Pancreas (tissue), 10 donors: Measurements from ENCODE around the gene HOMER3. TPM values are rescaled to one million over a fixed set of nuclear protein-coding genes. Genes with fewer than 3 reads are reported as not detected.

Experiments used
- ATAC-seq, 4 donors: fragments of 200-7000 bp; cut with Tn5 transposase; one replicate each; pipeline versions ENCODE4 v1.8.0 to v1.9.1; 2020; ENCODE audit warnings: mild to moderate bottlenecking in 4 of 4, moderate library complexity in 4 of 4
- DNase-seq, 6 donors: peaks; one replicate each; pipeline ENCODE4 v3.0.0-alpha.2; 2020
- FAIRE-seq: peaks from 2 replicates; lab custom pipeline; 2012; peaks lifted over from hg19 to GRCh38; lab: Jason Lieb, UNC
- H3K27ac ChIP-seq, 4 donors: fragments of 200-600 bp; sonication (generic); 1 replicate in 3 of 4; 2 replicates in 1 of 4; pipeline versions ENCODE4 v1.5.0 to v1.8.0; 2020
- H3K27me3 ChIP-seq, 4 donors: fragments of 200-600 bp; one replicate each; pipeline ENCODE4 v1.8.0; 2021
- H3K36me3 ChIP-seq, 3 donors: fragments of 200-600 bp; sonication (generic) in 1 of 3; one replicate each; pipeline versions ENCODE4 v1.5.0 to v1.8.0; 2020 to 2021
- H3K4me1 ChIP-seq, 3 donors: fragments of 200-600 bp; one replicate each; pipeline ENCODE4 v1.8.0; 2021
- H3K4me3 ChIP-seq, 4 donors: fragments of 200-600 bp; sonication (generic) in 2 of 4; one replicate each; pipeline versions ENCODE4 v1.5.0 to v1.8.0; 2020 to 2021
- H3K9me3 ChIP-seq, 4 donors: fragments of 200-600 bp; one replicate each; pipeline ENCODE4 v1.8.0; 2021
- WGBS, 2 donors: extraction: QIAGEN DNeasy Blood & Tissue Kit; methylation state at CpG; one replicate each; pipeline ENCODE4 v1.1.7; 2013; 5-methylcytosine and 5-hydroxymethylcytosine counted together
- intact Hi-C, 3 donors: fragments of 100-400 bp; cut with DNase I; formaldehyde crosslinking; loops; one replicate each; pipeline versions ENCODE4 v1.11.1 to v1.14.2; 2022
- polyA plus RNA-seq, 2 donors: library from polyadenylated mRNA; stranded (reverse); fragments of 200-250 nt; gene quantifications; one replicate each; pipeline ENCODE4 v1.2.3, GENCODE V29; 2013
- total RNA-seq, 6 donors: library from RNA; stranded (reverse); fragmentation: NEBNext Ultra II Directional in 4 of 6; extraction: Animal tissue kit (Norgen Biotek cat#: 25700) in 4 of 6; gene quantifications; one replicate each; pipeline versions ENCODE4 v1.2.1 to v1.2.4, GENCODE V29; 2021 to 2023
- TF ChIP-seq, protein P1 (sequence below), 4 donors: fragments of 200-600 bp; sonication (generic) in 3 of 4; IDR thresholded peaks; one replicate each; pipeline versions ENCODE4 v1.5.0 to v1.8.0; 2021; ENCODE audit warnings: antibody characterized with exemption in 4 of 4
- donor health status: healthy with polysubstance abuse.
- donor health status: DM: no; HTN: no; CAD: no; lungs with moderate emphysema.
- donor health status: DM: no; HTN: no; CAD: no.
- donor health status: control.
- donor health status: control.
- donor health status: Bipolar disorder and iron deficiency.
- donor health status: DM: yes; HTN: yes; CAD: no.
- donor health status: DM: no; HTN: no; CAD: no.
- donor health status: DM: no; HTN: no; CAD: no.
- donor health status: DM: yes; HTN: yes; CAD: no.

HOMER3 gene
- total RNA-seq (10 to 100 TPM in 1 of 6 donors, 1 to 10 TPM in 5; 3.7 to 15.2 (median 5.3) TPM), polyA plus RNA-seq (10 to 100 TPM; 19.4 to 24.8 TPM)

DNA sequence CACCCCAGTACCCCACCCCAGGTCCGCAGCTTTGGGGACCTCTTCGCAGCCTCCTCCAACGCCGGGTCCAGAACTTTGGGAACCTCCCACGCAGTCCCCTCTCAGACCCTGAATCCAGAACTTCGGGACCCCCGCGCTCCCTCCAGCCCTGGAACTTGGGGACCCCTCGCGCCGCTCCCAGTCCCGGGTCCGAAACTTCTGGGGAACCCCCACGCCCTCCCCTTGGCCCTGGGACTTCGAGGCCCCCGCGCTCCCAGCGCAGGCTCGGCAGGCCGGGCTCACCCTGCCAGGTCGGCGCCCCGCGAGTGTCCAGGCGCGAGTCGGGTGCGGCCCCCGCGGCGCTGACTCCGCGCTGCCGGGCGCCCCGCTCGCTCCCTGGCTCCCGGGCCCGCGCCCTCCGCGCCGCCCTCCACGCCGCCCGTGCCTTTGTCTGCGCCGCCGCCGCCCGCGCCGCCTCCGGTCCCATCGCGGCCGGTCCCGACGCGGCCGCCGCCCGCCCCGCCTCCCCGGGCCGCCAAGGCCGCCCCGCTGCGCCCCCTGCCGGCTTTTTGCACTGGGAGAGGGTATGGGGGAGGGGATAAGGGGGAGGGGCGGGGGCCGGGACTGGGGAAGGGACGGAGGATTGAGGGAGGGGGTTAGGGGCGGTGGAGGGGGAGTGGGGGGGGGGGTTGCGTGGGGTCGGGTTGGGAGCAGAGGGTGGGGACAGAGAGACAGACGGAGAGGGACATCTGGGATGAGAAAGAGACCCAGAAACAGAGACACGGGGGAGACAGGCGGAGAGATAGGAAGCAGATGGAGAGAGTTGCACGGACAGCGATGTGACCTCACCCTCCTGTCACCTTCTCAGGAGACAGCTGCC is at the start of gene HOMER3:
HOMER3 (minus strand) TSS at position 449 of the 859 bp plus-strand sequence. CDS start 2,235 bp downstream, outside the sequence.
- TF ChIP-seq, protein P1, sequence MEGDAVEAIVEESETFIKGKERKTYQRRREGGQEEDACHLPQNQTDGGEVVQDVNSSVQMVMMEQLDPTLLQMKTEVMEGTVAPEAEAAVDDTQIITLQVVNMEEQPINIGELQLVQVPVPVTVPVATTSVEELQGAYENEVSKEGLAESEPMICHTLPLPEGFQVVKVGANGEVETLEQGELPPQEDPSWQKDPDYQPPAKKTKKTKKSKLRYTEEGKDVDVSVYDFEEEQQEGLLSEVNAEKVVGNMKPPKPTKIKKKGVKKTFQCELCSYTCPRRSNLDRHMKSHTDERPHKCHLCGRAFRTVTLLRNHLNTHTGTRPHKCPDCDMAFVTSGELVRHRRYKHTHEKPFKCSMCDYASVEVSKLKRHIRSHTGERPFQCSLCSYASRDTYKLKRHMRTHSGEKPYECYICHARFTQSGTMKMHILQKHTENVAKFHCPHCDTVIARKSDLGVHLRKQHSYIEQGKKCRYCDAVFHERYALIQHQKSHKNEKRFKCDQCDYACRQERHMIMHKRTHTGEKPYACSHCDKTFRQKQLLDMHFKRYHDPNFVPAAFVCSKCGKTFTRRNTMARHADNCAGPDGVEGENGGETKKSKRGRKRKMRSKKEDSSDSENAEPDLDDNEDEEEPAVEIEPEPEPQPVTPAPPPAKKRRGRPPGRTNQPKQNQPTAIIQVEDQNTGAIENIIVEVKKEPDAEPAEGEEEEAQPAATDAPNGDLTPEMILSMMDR (IDR thresholded peaks at IDR 0.05) = no peak
- FAIRE-seq = no peak
- 1 to 2% methylated on average over 49 to 79 of the region's 81 CpGs for WGBS, 2 donors
- Histone ChIP-seq H3K27ac (peak within 1 kb of the TSS in 1 of 4 donors; percentile 33), H3K4me3 (peak within 1 kb of the TSS; percentile 35 to 67 (median 48)), H3K4me1 (no peaks in the 10 kb centered on the region), H3K27me3 (no peaks in the 10 kb centered on the region), H3K9me3 (no peaks in the 10 kb centered on the region), H3K36me3 (no peaks in the 10 kb centered on the region)
- peak; percentile 74 to 99 (median 83) for DNase-seq
- intact Hi-C loops = no loop called here
- ATAC-seq = peak; percentile 88 to 95 (median 91)

DNA sequence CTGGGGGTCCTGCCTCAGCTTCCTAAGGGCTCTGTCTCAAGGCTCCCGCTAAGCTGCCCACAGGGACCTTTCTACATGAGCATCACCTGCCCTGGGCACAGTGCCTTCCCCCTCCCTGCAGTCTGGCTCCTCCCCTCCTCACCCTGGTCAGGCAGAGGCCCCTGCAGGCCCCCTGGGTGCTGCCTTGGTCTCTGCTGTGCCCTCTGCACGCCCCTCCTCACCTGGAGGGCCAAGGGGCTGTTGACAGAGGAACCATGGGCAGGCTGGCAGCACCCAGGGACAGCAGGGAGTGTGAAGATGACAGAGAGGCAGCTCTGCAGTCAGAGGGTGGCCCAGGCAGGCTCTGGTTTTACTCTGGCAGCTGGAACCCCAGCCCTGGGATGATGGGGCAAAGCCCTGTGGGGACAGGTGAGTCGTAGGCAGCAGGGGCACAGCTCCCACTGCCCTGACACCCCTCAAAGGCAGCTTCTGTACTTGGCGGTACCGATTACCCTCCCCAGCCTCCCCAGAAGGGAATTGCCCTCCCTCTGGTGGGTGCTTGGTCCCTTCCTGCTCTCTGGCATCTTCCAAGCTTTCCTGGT is 49.2 kb upstream of the HOMER3 start:
- ATAC-seq (no peak), DNase-seq (no peak), FAIRE-seq (no peak)
- TF ChIP-seq, protein P1 (IDR thresholded peaks at IDR 0.05) = no peak
- Histone ChIP-seq H3K27ac (no peak overlapping the region), H3K9me3 (no peaks in the 10 kb centered on the region), H3K36me3 (peaks cover 0 to 7% (median 0%) of the 10 kb centered on the region in 3 donors), H3K4me1 (no peaks in the 10 kb centered on the region), H3K4me3 (no peak overlapping the region), H3K27me3 (no peaks in the 10 kb centered on the region)
- intact Hi-C loops = no loop called here
- 83 to 88% methylated on average over 4 to 5 of the region's 5 CpGs for WGBS, 2 donors

DNA sequence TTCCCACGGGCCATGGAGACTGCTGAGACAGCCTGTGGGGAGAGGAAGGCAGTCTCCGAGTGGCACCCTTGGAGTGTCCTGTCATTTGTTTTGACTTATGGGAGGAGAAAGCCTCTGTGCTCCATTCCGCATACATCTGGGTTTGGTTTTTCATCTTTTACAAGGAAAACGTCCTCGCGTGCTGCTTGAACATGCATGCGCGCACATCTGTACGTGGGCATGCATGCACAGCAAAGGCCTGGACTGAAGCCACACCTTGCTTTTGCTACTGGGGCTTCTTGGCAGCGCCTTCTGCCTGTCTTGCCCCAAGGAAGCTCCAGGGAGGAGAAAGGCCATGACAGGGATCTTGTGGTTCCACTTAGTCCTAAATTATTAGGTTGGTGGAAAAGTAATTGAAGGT is 48.3 kb upstream of the HOMER3 start:
- no peak overlapping the region for H3K27ac ChIP-seq
- no peaks in the 10 kb centered on the region for H3K9me3 ChIP-seq
- no peaks in the 10 kb centered on the region for H3K4me1 ChIP-seq
- H3K36me3 ChIP-seq = peaks cover 0 to 7% (median 0%) of the 10 kb centered on the region in 3 donors
- TF ChIP-seq, protein P1 (IDR thresholded peaks at IDR 0.05) = no peak
- WGBS, 2 donors = 71 to 76% methylated on average over 10 of the region's 10 CpGs
- FAIRE-seq = no peak
- no peak overlapping the region for H3K4me3 ChIP-seq
- ATAC-seq = no peak
- no peak for DNase-seq
- intact Hi-C loops = loop anchor here in 1 of 3 donors (10.0 kb wide), 2 partner anchors 95 to 535 kb away; partner anchors contain the start of gene CERS1
- no peaks in the 10 kb centered on the region for H3K27me3 ChIP-seq

DNA sequence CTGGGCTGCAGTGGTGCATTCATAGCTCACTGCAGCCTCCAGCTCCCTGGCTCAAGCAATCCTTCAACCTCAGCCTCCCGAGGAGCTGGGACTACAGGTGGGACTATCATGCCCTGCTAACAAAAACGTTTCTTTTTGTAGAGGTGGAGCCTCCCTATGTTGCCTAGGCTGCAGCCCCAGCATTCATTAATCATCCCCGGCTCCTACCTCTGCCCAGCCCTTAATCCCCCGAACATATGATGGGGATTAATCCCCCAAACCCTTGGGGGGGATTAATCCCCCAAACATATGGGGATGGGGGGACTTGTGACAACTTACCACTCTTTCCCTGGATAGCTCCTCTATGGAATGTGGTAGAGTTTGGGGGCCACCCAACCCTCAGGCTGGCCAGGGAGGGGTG is 46.4 kb upstream of the HOMER3 start:
- DNase-seq = no peak
- ATAC-seq = no peak
- Histone ChIP-seq H3K27ac (no peak overlapping the region), H3K36me3 (peaks cover 0 to 7% (median 0%) of the 10 kb centered on the region in 3 donors), H3K9me3 (no peaks in the 10 kb centered on the region), H3K4me1 (no peaks in the 10 kb centered on the region), H3K4me3 (no peak overlapping the region), H3K27me3 (no peaks in the 10 kb centered on the region)
- FAIRE-seq = no peak
- 52 to 59% methylated on average over 4 of the region's 4 CpGs for WGBS, 2 donors
- TF ChIP-seq, protein P1 (IDR thresholded peaks at IDR 0.05) = no peak
- intact Hi-C loops = loop anchor here in 1 of 3 donors (10.0 kb wide), 2 partner anchors 93 to 533 kb away; partner anchors contain the start of gene CERS1
